Neural crest cell (in vitro differentiated cells): ENCODE data around the gene GABARAP. TPM values are rescaled to one million over a fixed set of nuclear protein-coding genes. Genes with fewer than 3 reads are reported as not detected.

Experiments
- DNase-seq: peaks from one replicate; pipeline ENCODE4 v3.0.0; 2021; ENCODE audit warnings: low read depth, mixed read lengths, low spot score
- H3K27ac Mint-ChIP-seq: one replicate; pipeline ENCODE4 v1.8.0; 2021; ENCODE audit warnings: mild to moderate bottlenecking, mixed read lengths; ENCODE audit not compliant: unreplicated experiment
- H3K27me3 Mint-ChIP-seq: 2 replicates; pipeline ENCODE4 v1.8.0; 2021; ENCODE audit warnings: low read depth, mild to moderate bottlenecking, mixed read lengths
- H3K36me3 Mint-ChIP-seq: 2 replicates; pipeline ENCODE4 v1.8.0; 2021; ENCODE audit warnings: low read depth, mild to moderate bottlenecking, mixed read lengths
- H3K4me1 Mint-ChIP-seq: 2 replicates; pipeline ENCODE4 v1.8.0; 2021; ENCODE audit warnings: mixed read lengths
- H3K4me3 Mint-ChIP-seq: one replicate; pipeline ENCODE4 v1.8.0; 2021; ENCODE audit warnings: mild to moderate bottlenecking, mixed read lengths
- H3K9me3 Mint-ChIP-seq: 2 replicates; pipeline ENCODE4 v1.8.0; 2021; ENCODE audit warnings: mixed read lengths
- CTCF ChIP-seq: fragments of 200-600 bp; sonication (generic); conservative IDR thresholded peaks from 2 replicates; pipeline ENCODE4 v1.5.0; 2021; ENCODE audit warnings: antibody characterized with exemption, mild to moderate bottlenecking
- long read RNA-seq: library from polyadenylated mRNA; unstranded; transcript quantifications from one replicate; pipeline ENCODE4 v2.0.0, GENCODE V29; 2020
- total RNA-seq: library from RNA; stranded (reverse); gene quantifications from 2 replicates; pipeline ENCODE4 v1.2.1, GENCODE V29; 2021

Gene GABARAP
- total RNA-seq: 470 and 479 TPM in 2 replicates
- long read RNA-seq, transcript GABARAP-201 (4 exons, 1,634 nt): major isoform, 39 of 49 reads
- long read RNA-seq, partial matches to known transcripts: 0 of 49 reads
- long read RNA-seq, other reads (novel, unspliced or antisense): 5 of 49 reads

- peaks cover 42% of the 10 kb centered on the region for H3K4me1 Mint-ChIP-seq
- peaks cover 19% of the 10 kb centered on the region for H3K27me3 Mint-ChIP-seq
- H3K27ac Mint-ChIP-seq: peak within 1 kb of the TSS; percentile 99
- peak; percentile 98 for DNase-seq
- H3K36me3 Mint-ChIP-seq: peaks cover 28% of the 10 kb centered on the region
- no peaks in the 10 kb centered on the region for H3K9me3 Mint-ChIP-seq
- no peak for TF ChIP-seq CTCF
- peak within 1 kb of the TSS; percentile 94 for H3K4me3 Mint-ChIP-seq
These were observed at the start of gene GABARAP for GRCh38 chr17:7241783-7242716. GABARAP (minus strand) TSS chr17:7242449; CDS start chr17:7242330, 119 bp downstream.

DNA sequence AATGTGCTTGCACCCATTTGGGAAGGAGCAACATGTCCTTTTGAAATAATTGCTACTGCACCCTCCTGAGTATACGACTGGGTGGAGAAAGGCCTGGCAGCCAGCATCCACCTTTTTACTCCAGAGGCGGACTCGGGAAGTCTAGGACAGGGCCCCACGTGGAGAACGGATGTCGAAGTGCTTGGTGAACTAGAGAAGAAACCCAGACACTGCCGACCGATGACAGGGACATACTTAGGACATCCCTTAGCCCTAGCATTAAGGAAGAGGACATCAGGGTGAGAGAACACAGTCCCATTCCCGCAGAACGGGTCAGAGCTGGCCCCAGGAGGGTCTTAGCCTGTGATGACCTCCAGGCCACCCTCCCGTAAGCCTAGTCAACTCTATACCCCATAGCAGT lies 48.4 kb upstream of the GABARAP start:
- no peak overlapping the region for H3K4me3 Mint-ChIP-seq
- DNase-seq: no peak
- no peaks in the 10 kb centered on the region for H3K9me3 Mint-ChIP-seq
- no peak overlapping the region for H3K27ac Mint-ChIP-seq
- peaks cover 52% of the 10 kb centered on the region for H3K27me3 Mint-ChIP-seq
- no peak for TF ChIP-seq CTCF
- no peaks in the 10 kb centered on the region for H3K36me3 Mint-ChIP-seq
- H3K4me1 Mint-ChIP-seq: peaks cover 16% of the 10 kb centered on the region

DNA sequence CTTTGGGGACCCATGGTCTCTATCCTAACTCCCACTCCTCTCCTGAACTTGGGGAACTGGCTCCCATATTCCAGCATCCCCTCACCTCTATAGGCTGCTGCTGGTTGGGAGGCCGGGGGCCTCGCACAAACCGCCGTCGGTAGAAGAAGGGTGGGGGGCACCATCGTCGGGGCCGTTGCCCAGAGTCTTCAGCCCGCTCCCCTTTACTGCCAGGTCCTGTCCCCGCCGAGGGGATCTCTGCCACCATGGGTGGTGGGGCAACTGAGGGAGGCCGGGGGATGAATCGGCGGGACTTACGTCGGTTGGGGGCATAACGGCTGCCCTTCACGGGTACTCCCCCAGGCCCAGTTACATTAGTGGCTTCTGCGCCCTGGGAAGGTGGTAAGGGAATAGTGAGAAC lies 47.9 kb upstream of the GABARAP start:
- Mint-ChIP-seq H3K4me1 (peaks cover 13% of the 10 kb centered on the region), H3K36me3 (no peaks in the 10 kb centered on the region), H3K4me3 (no peak overlapping the region), H3K27ac (no peak overlapping the region), H3K27me3 (peaks cover 47% of the 10 kb centered on the region), H3K9me3 (no peaks in the 10 kb centered on the region)
- DNase-seq: no peak
- no peak for TF ChIP-seq CTCF

- no peaks in the 10 kb centered on the region for H3K36me3 Mint-ChIP-seq
- DNase-seq: no peak
- no peak overlapping the region for H3K4me3 Mint-ChIP-seq
- no peak overlapping the region for H3K27ac Mint-ChIP-seq
- peaks cover 42% of the 10 kb centered on the region for H3K27me3 Mint-ChIP-seq
- TF ChIP-seq CTCF: no peak
- peaks cover 10% of the 10 kb centered on the region for H3K4me1 Mint-ChIP-seq
- no peaks in the 10 kb centered on the region for H3K9me3 Mint-ChIP-seq
These were observed 47.2 kb upstream of the GABARAP start for GRCh38 chr17:7289256-7290032.

GRCh38 chr17:7285679-7286078 lies 43.4 kb upstream of the GABARAP start:
- Mint-ChIP-seq H3K27ac (no peak overlapping the region), H3K27me3 (peaks cover 20% of the 10 kb centered on the region), H3K36me3 (no peaks in the 10 kb centered on the region), H3K9me3 (no peaks in the 10 kb centered on the region), H3K4me3 (no peak overlapping the region), H3K4me1 (peaks cover 13% of the 10 kb centered on the region)
- TF ChIP-seq CTCF: no peak
- no peak for DNase-seq
